HEK293 (cell line): ENCODE measurements around the gene TYW1B.
"Not testable (repeated sequence)": the region's sequence is repeated elsewhere in the genome, so short reads cannot be mapped to it uniquely, and the experiment has no call there.

Experiments
- CTCF ChIP-seq: fragments of 450-650 bp; formaldehyde crosslinking; IDR thresholded peaks from 2 replicates; pipeline ENCODE4 v1.5.1; 2016; ENCODE audit warnings: missing biosample characterization, missing genetic modification characterization
- ZBTB21 ChIP-seq: fragments of 450-650 bp; formaldehyde crosslinking; IDR thresholded peaks from 2 replicates; pipeline ENCODE4 v1.5.1; 2017; ENCODE audit warnings: missing biosample characterization, missing genetic modification characterization
- ZNF214 ChIP-seq: fragments of 450-650 bp; formaldehyde crosslinking; IDR thresholded peaks from 2 replicates; pipeline ENCODE4 v1.5.1; 2017; ENCODE audit warnings: missing biosample characterization, mild to moderate bottlenecking, missing genetic modification characterization, borderline replicate concordance
- ZNF514 ChIP-seq: fragments of 450-650 bp; formaldehyde crosslinking; IDR thresholded peaks from 2 replicates; pipeline ENCODE4 v1.5.1; 2016; ENCODE audit warnings: missing biosample characterization, missing genetic modification characterization

GRCh38 chr7:72555238-72555637 is 272.8 kb downstream of the TYW1B start:
- TF ChIP-seq ZNF514; CTCF (tag by site-specific recombination); ZNF214 (tag by site-specific recombination); ZBTB21 (tag by site-specific recombination): not testable (repeated sequence)
